Activated CD4-positive, alpha-beta memory T cell treated with anti-CD3 and anti-CD28 coated beads, Interleukin-2, amount 10 ng/mL, durations not matched to agents 7 days and 5 days (primary cell): ENCODE data around the gene ATP5MK. TPM values are rescaled to one million over a fixed set of nuclear protein-coding genes. Genes with fewer than 3 reads are reported as not detected.

Source experiments
- CTCF ChIA-PET: fragments of 350-600 bp; sonication (Branson Sonifier 250); formaldehyde crosslinking; loops from one replicate; lab custom pipeline; 2021; ENCODE audit warnings: antibody characterized with exemption, inconsistent platforms; lab: Charles Lee
- POLR2A ChIA-PET: fragments of 350-600 bp; sonication (Branson Sonifier 250); formaldehyde crosslinking; loops from one replicate; lab custom pipeline; 2021; ENCODE audit warnings: antibody characterized with exemption; lab: Charles Lee
- DNase-seq: peaks from one replicate; pipeline ENCODE4 v3.0.0-alpha.2; 2020
- H3K27ac Mint-ChIP-seq: one replicate; pipeline ENCODE4 v1.8.0; 2021; ENCODE audit warnings: mild to moderate bottlenecking, mixed read lengths
- H3K27me3 Mint-ChIP-seq: one replicate; pipeline ENCODE4 v1.8.0; 2021; ENCODE audit warnings: mixed read lengths
- H3K36me3 Mint-ChIP-seq: one replicate; pipeline ENCODE4 v1.8.0; 2021; ENCODE audit warnings: low read depth, mixed read lengths
- H3K4me1 Mint-ChIP-seq: one replicate; pipeline ENCODE4 v1.8.0; 2021; ENCODE audit warnings: mixed read lengths
- H3K4me3 Mint-ChIP-seq: one replicate; pipeline ENCODE4 v1.8.0; 2021; ENCODE audit warnings: mild to moderate bottlenecking, mixed read lengths
- H3K9me3 Mint-ChIP-seq: one replicate; pipeline ENCODE4 v1.8.0; 2021; ENCODE audit warnings: mixed read lengths
- total RNA-seq, 2 experiments: library from RNA; stranded (reverse); gene quantifications; one replicate each; pipeline ENCODE4 v1.2.3, GENCODE V29; 2021

Gene ATP5MK
- total RNA-seq, 2 experiments from 2014 or later: 299 to 315 TPM

DNA sequence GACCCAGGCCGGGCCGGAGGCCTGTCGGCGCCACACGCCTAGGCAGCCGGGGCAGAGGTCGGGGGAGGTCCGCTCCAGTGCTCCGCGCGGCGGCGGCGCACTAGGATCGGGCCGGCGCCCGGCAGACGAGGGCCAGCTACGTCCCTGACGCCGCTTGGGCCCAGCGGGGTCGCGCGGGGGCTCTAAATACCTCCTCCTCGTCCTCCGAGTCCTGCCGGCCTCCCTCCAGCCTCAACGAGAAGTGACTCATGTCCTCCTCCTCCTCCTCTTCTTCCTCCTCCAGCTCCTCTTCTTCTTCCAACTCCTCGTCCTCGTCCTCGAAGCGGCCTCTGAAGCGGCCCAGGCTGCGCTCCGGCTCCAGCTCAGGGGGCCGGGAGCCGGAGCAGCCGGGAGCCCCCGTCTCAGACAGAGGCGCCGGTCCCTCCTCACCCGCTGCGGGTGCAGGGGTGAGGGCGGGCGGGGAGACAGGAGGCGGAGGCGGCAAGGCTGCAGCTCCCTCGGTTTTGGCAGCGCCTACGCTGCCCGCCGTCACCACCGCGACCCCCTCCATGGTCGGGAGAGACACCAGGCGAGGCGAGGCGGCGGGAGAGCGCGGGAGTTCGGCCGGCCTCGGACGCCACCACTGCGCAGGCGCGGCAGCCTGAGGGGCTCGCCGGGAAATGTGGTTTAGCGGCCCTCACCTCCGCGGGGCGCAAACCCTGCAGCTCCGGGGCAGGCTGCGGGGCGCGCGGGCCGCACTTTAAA lies 45.6 kb downstream of the ATP5MK start, which contains the start of gene PCGF6:
TSS of gene PCGF6 (minus strand) at position 624 of the 744 bp plus-strand sequence. CDS start at position 550, 74 bp downstream.
- POLR2A ChIA-PET: interaction anchor here (0.6 to 2.8 kb wide), 9 partner anchors 11 to 158 kb away, joined by 3 to 25 read pairs (median 4); partner anchors contain the start of genes ATP5MK, NT5C2, PDCD11 and TAF5

DNA sequence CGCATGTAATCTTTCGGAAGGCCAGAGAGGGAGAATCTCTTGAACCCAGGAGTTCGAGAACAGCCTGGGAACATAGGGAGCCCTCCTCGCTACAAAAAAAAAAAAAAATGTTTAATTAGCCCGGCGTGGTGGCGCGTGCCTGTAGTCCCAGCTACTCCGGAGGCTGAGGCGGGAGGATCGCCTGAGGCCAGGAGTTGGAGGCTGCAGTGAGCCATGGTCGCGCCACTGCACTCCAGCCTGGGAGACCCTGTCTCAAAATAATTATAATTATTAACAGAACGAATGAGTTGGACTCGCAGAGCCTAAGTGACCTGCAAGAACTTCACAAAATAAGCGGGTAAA lies 46.1 kb downstream of the ATP5MK start:
- ChIA-PET CTCF (interaction anchor here (0.8 to 2.5 kb wide), 4 partner anchors 16 to 871 kb away, joined by 3 to 10 read pairs (median 4); partner anchors contain the start of gene ATP5MK), POLR2A (interaction anchor here (1.0 to 2.8 kb wide), 7 partner anchors 16 to 158 kb away, joined by 3 to 25 read pairs (median 6); partner anchors contain the start of genes ATP5MK, NT5C2, PDCD11 and TAF5)
- H3K9me3 Mint-ChIP-seq: no peaks in the 10 kb centered on the region
- H3K27ac Mint-ChIP-seq: peak overlapping the region; percentile 58
- DNase-seq: no peak
- no peaks in the 10 kb centered on the region for H3K27me3 Mint-ChIP-seq
- H3K4me3 Mint-ChIP-seq: peak overlapping the region; percentile 90
- peaks cover 19% of the 10 kb centered on the region for H3K36me3 Mint-ChIP-seq
- peaks cover 12% of the 10 kb centered on the region for H3K4me1 Mint-ChIP-seq

More for the DNA sequence above, 45.6 kb downstream of the ATP5MK start, which contains the start of gene PCGF6:
- Mint-ChIP-seq H3K9me3 (no peaks in the 10 kb centered on the region), H3K27ac (peak within 1 kb of the TSS; percentile 84), H3K4me1 (peaks cover 12% of the 10 kb centered on the region), H3K36me3 (peaks cover 17% of the 10 kb centered on the region), H3K4me3 (peak within 1 kb of the TSS; percentile 90), H3K27me3 (no peaks in the 10 kb centered on the region)
- DNase-seq: peak; percentile 73
- CTCF ChIA-PET: interaction anchor here (0.8 to 2.5 kb wide), 3 partner anchors 17 to 871 kb away, joined by 3 to 10 read pairs (median 4); partner anchors contain the start of gene ATP5MK

Other genes starting within 250 kb of the ATP5MK start
- gene NT5C2, start 203.2 kb downstream of the ATP5MK start, total RNA-seq: 10 to 100 TPM; 71.8 to 74.0 TPM
- gene RPEL1, start 150.6 kb downstream of the ATP5MK start, total RNA-seq: under 1 TPM in 1 of 2 experiments, not detected in 1; 0.13 TPM
- gene INA, start 119.3 kb downstream of the ATP5MK start, total RNA-seq: under 1 TPM; 0.08 to 0.13 TPM
- gene PCGF6, start 45.3 kb downstream of the ATP5MK start, total RNA-seq: 10 to 100 TPM; 13.9 to 15.1 TPM
- 10 to 100 TPM; 13.1 to 13.2 TPM for gene TAF5, start 28.5 kb downstream of the ATP5MK start, total RNA-seq
- gene PDCD11, start 151 bp upstream of the ATP5MK start, total RNA-seq: 10 to 100 TPM; 38.9 to 39.6 TPM
- 100 to 1,000 TPM; 135 to 138 TPM for gene CALHM2, start 55.9 kb upstream of the ATP5MK start, total RNA-seq
- under 1 TPM; 0.58 to 0.73 TPM for gene CALHM1, start 62.4 kb upstream of the ATP5MK start, total RNA-seq
- under 1 TPM; 0.48 to 0.53 TPM for gene CALHM3, start 82.8 kb upstream of the ATP5MK start, total RNA-seq
- gene NEURL1, start 97.2 kb upstream of the ATP5MK start, total RNA-seq: 1 to 10 TPM in 1 of 2 experiments, under 1 TPM in 1; 0.98 to 1.1 TPM